HAP-1 (cell line): ENCODE measurements around the gene ANKS3.

Experiments
- DNase-seq, 2 experiments: peaks; one replicate each; pipeline ENCODE4 v3.0.0-alpha.2; 2016 to 2020; ENCODE audit warnings: low spot score in 2 of 2
- H3K27me3 ChIP-seq: fragments of 250-450 bp; sonication (Bioruptor Pico); 2 replicates; pipeline ENCODE4 v1.5.1; 2020; ENCODE audit warnings: low read depth, mild to moderate bottlenecking, moderate library complexity
- H3K36me3 ChIP-seq: fragments of 250-450 bp; sonication (Bioruptor Pico); replicated peaks from 2 replicates; pipeline ENCODE4 v1.5.1; 2020; ENCODE audit warnings: mild to moderate bottlenecking
- H3K4me1 ChIP-seq: fragments of 250-450 bp; sonication (Bioruptor Pico); 2 replicates; pipeline ENCODE4 v1.5.1; 2020; ENCODE audit warnings: mild to moderate bottlenecking
- H3K4me3 ChIP-seq: fragments of 250-450 bp; sonication (Bioruptor Pico); 2 replicates; pipeline ENCODE4 v1.5.1; 2020; ENCODE audit warnings: mild to moderate bottlenecking, moderate library complexity
- H3K9me3 ChIP-seq: fragments of 250-450 bp; sonication (Bioruptor Pico); 2 replicates; pipeline ENCODE4 v1.5.1; 2020; ENCODE audit warnings: mild to moderate bottlenecking, moderate library complexity
- in situ Hi-C: fragments of 300-500 bp; cut with MboI; formaldehyde crosslinking; loops from 3 replicates; pipeline ENCODE4 v1.14.3; 2020; ENCODE audit warnings: low sequenced_read_pairs, inconsistent platforms, mixed read lengths

The ANKS3 gene

DNA sequence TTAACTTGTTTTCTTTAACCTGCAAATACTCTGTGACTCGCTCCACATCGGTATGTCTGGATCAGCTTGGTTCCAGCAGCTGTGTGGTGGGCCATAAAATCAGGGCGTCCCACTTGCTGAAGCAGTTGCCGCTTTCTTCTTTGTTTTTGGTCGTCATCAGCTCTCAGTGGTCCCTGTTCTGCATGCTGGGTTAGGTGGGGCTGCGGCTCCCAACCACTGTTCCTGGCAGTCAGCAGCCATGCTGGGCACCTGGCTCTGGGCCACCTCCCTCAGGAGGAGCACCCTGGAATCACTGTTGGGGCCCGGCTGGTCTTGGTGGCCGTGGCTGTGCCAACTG is 86.5 kb downstream of the ANKS3 start:
- no peak for DNase-seq
- in situ Hi-C loops, result no loop called here
- Histone ChIP-seq H3K36me3 (peaks cover 19% of the 10 kb centered on the region), H3K4me1 (no peaks in the 10 kb centered on the region), H3K9me3 (no peaks in the 10 kb centered on the region), H3K4me3 (no peak overlapping the region), H3K27me3 (no peaks in the 10 kb centered on the region)

DNA sequence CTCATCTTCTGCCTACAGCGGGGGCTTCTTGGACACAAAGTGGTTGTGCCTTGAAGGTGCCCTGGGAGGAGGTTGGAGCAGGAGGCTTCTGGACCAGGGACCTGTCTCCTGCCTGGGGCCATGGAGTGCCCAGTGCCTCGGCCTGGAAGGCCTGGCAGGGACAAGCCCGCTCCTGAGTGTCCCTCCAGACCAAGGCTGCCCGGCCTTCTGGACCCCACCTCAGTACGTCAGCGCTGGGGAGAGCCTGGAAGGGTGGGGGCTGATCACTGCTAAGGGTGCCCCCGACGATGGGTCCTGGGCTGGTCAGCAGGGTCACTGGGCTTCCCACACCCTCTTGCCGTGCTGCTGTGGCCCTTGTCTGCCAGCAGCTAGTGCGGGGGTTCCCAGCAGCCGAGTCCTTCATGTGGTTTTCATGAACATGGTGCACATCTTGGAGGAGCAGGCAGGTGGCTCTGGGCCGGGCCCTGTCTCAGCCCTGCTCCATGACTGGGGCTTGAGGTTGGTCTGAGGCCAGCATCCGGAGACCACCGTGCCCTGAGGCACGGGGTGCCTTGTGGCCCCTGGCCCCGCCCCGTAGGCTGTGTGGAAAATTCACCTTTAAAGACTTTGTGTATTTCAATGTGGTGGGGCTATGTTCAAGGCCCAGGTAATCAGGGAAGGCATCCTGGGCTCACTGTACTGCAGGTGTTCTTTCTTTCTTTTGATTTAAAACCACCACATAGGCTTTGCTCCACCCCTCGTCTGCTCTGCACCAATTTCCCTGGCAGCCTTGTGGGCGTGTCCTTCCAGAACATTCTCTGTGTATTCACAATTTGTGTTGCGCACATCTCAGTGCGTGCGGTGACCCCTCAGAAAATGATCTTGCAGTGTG is 87.1 kb downstream of the ANKS3 start:
- DNase-seq, result no peak
- Histone ChIP-seq H3K36me3 (peaks cover 15% of the 10 kb centered on the region), H3K4me1 (no peaks in the 10 kb centered on the region), H3K4me3 (no peak overlapping the region), H3K9me3 (no peaks in the 10 kb centered on the region), H3K27me3 (no peaks in the 10 kb centered on the region)
- in situ Hi-C loops, result no loop called here
